Bronchial epithelial cell (primary cell): Measurements from ENCODE around the gene NOS1AP. TPM values are rescaled to one million over a fixed set of nuclear protein-coding genes. Genes with fewer than 3 reads are reported as not detected.
A peak's percentile ranks its signal among the peaks of the same experiment; 100 is the strongest.
"Not testable (repeated sequence)": the region's sequence is repeated elsewhere in the genome, so short reads cannot be mapped to it uniquely, and the experiment has no call there.

Experiments used
- DNase-seq: peaks from one replicate; pipeline ENCODE4 v3.0.0-alpha.2; 2010; ENCODE audit warnings: low read depth
- FAIRE-seq: peaks from 2 replicates; lab custom pipeline; 2011; peaks lifted over from hg19 to GRCh38; lab: Jason Lieb, UNC
- H3K27me3 ChIP-seq: 2 replicates; pipeline ENCODE4 v1.5.1; 2011; ENCODE audit warnings: low read length; ENCODE audit not compliant: control insufficient read depth, insufficient read depth
- H3K36me3 ChIP-seq: 2 replicates; pipeline ENCODE4 v1.5.1; 2011; ENCODE audit warnings: low read length; ENCODE audit not compliant: control insufficient read depth, insufficient read depth
- H3K4me3 ChIP-seq: 2 replicates; pipeline ENCODE4 v1.5.1; 2011; ENCODE audit warnings: mild to moderate bottlenecking, low read depth, low read length, control low read depth
- CTCF ChIP-seq: IDR thresholded peaks from 2 replicates; pipeline ENCODE4 v1.5.1; 2011; ENCODE audit warnings: mild to moderate bottlenecking, moderate library complexity, low read length, control low read depth, inconsistent platforms; ENCODE audit not compliant: insufficient read depth, severe bottlenecking
- total RNA-seq: library from RNA; depleted of rRNA; stranded (reverse); fragments of >200 nt; gene quantifications from 2 replicates; pipeline ENCODE4 v1.2.1, GENCODE V29; 2014

NOS1AP gene
- total RNA-seq, 1 donor from 2014 or later: 1.3 TPM

DNA sequence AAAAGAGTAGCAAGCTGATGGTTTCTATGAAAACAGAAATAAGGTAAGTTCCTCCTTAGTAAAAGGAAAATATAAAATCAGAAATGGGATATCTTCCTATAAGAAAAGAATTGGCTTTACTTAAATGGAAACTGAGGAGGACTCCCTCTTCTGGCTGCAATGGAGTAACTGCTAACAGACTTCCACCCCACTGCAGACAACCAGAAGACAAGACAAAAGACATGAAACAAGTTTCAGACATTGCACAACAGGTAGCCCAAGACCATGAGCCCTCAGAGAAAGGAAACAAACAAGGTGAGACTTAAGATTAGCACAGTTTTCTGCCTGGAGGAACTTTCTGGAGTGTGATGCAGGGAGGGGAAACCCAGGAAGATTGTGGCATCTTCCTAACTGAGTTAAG is 28.8 kb upstream of the NOS1AP start:
- DNase-seq (peak; percentile 65), FAIRE-seq (no peak)
- Histone ChIP-seq H3K36me3 (no peaks in the 10 kb centered on the region), H3K4me3 (no peak overlapping the region), H3K27me3 (no peaks in the 10 kb centered on the region)
- TF ChIP-seq CTCF: peak; percentile 48

GRCh38 chr1:162042361-162042760 is 27.1 kb upstream of the NOS1AP start:
- H3K27me3 ChIP-seq: no peaks in the 10 kb centered on the region
- no peaks in the 10 kb centered on the region for H3K36me3 ChIP-seq
- FAIRE-seq (no peak), DNase-seq (no peak)
- no peak for TF ChIP-seq CTCF
- no peak overlapping the region for H3K4me3 ChIP-seq

DNA sequence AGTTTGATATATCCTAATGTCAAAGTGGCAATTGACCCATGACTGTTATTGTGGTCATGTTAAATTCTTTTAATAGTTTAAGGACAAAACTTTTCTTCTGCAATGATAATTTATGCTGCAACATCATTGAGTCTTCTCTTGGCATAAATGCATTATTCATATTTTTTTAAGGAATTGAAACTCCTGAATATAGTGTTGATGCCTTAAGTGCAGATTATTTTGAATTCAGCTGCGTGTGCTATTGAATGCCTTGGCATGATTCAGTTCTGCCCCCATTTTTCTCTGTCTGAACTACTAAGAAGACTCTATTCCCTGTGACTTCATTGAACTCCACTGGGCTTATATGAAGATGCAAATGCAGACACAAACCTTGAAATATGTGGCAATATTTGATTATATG is 22.6 kb upstream of the NOS1AP start:
- DNase-seq: no peak
- Histone ChIP-seq H3K27me3 (no peaks in the 10 kb centered on the region), H3K36me3 (no peaks in the 10 kb centered on the region), H3K4me3 (no peak overlapping the region)
- TF ChIP-seq CTCF: no peak
- no peak for FAIRE-seq

- FAIRE-seq: not testable (repeated sequence)
Observed at GRCh38 chr1:162053949-162054348, 15.5 kb upstream of the NOS1AP start.

DNA sequence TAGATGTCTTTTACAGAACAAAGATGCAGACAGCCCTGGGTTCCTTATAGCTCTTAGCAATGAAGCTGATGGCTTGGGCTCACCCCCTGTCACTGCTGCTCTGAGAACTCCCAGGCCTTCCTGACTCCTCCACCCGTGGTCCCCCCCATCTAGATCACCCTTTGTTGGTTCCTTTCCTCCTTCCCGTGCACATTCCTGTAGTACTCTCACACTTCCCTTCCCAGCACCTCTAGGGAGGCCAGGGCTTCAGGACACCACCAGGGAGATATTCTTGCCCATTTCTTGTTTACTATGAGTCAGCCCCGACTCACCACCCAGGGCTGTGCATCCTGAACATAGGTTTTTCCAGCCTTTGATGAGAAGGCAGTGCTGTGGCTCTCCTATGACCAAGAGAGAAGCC is 14.4 kb upstream of the NOS1AP start:
- peak; percentile 91 for DNase-seq
- Histone ChIP-seq H3K36me3 (no peaks in the 10 kb centered on the region), H3K4me3 (no peak overlapping the region), H3K27me3 (no peaks in the 10 kb centered on the region)
- FAIRE-seq: no peak
- TF ChIP-seq CTCF: no peak

More at GRCh38 chr1:162053949-162054348, 15.5 kb upstream of the NOS1AP start:
- H3K27me3 ChIP-seq, DNase-seq, H3K4me3 ChIP-seq, H3K36me3 ChIP-seq: not testable (repeated sequence)

DNA sequence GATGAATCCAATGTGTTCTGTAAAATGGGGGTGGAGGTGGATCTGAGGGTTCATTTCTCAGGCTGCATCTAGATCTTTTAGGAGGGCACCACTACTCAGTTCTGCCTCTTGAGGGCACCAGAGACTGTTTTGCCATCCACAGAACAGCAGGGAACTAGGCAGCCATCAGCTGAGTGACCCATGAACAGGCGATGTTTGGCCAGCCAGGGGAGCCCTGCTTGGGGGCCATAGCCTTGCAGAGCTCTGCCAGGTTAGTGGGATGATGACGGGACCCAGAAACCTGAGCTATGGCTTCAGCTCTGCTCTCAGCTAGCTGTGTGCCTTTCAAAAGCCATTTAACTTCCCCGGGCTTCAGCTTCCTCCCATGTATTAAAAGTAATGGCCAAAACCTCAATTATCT is 13.4 kb upstream of the NOS1AP start:
- Histone ChIP-seq H3K27me3 (no peaks in the 10 kb centered on the region), H3K4me3 (no peak overlapping the region), H3K36me3 (no peaks in the 10 kb centered on the region)
- peak; percentile 55 for DNase-seq
- TF ChIP-seq CTCF: peak; percentile 89
- no peak for FAIRE-seq
